Measurements from ENCODE around the gene ZNF384.

ZNF384 gene

DNA sequence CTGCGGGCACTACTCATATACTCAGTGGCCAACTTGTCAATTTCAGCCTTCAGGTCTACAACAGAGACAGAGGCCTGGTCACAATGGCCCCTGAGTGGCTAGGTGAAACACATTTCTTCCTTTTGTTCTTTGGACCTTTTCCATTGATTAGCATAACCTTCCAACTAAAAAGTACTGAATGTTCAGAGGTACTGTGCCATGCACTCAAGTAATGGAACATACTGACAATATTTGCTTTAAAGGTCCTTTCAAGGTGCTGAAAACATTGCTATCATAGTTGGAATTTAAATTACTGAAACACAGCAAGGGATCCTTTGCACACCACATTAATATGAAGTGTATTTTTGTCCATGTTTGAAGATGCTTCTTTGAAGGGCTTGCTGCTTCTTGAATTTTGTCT, 35.8 kb downstream of the ZNF384 start:
- DNase-seq (ENCODE audit: low spot score) = no peak

DNA sequence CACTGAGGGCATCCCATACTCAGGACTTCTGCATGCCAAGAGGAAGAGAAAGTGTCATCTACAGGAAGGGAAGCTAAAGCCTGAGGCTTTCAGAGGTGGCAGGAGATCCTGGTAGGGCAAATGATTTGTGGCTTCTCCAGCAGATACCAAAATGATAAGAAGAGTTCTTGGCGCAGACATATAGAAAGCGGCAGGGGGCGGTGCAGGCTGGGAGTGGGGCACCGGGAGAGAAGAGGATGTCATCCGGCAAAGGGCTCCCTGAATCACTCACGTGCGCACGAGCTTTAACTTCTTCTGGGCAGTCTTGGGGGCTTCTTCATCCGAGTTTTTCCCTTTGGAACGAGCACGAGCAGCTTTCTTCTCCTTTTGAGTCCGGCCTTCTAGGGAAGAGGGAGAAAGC, 36.8 kb downstream of the ZNF384 start:
- no peak for DNase-seq (ENCODE audit: low spot score)

DNA sequence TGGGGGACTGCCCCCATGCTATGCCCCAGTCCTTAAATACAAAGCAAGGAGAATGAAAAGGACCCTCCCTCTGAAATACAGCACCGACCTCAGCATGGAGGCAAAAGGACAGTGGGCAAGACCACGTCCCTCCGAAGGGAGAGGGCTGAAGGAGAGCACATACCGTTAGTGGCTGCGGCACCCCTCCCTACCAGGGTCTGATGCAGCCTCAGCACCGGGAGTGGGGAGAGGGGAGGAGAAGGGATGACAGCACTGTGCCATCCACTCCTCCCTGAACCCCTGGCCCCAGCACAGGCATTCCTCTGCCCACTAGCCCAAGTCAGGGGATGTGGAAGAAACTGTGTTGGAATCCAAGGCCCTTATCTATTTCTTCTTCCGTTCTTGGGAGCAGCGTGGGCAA, 38.3 kb downstream of the ZNF384 start:
- no peak for DNase-seq (ENCODE audit: low spot score)

DNA sequence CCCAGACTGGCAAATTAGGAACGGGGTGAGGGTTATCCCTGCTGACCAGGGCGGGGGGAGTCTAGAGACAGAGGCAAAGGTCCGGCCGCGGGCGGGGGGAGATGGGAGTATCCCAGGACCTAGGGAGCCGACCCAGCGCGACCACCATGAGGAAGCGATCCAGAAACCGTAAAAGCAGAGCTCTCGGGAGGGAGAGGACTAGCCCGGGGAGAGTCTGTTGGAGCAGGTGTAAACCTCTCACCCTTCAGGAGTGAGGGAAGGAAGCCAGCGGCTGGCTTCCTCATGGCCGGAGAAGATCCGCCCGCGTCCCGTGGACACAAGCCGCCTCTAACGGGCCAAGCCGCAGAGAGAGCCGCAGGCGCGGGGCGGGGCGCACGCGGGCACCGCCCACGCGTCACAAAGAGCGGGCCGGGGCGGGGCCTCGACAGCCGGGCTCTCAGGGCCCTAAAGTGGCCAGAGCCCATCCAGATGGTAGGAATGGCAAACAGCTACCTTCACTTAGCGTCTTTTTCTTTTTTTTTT, 42.0 kb downstream of the ZNF384 start, which contains the start of gene ACRBP:
Gene ACRBP (minus strand): TSS at position 350 of the 522 bp plus-strand sequence. CDS start 66 bp downstream, at position 284.
- peak; percentile 99 for DNase-seq (ENCODE audit: low spot score)

DNA sequence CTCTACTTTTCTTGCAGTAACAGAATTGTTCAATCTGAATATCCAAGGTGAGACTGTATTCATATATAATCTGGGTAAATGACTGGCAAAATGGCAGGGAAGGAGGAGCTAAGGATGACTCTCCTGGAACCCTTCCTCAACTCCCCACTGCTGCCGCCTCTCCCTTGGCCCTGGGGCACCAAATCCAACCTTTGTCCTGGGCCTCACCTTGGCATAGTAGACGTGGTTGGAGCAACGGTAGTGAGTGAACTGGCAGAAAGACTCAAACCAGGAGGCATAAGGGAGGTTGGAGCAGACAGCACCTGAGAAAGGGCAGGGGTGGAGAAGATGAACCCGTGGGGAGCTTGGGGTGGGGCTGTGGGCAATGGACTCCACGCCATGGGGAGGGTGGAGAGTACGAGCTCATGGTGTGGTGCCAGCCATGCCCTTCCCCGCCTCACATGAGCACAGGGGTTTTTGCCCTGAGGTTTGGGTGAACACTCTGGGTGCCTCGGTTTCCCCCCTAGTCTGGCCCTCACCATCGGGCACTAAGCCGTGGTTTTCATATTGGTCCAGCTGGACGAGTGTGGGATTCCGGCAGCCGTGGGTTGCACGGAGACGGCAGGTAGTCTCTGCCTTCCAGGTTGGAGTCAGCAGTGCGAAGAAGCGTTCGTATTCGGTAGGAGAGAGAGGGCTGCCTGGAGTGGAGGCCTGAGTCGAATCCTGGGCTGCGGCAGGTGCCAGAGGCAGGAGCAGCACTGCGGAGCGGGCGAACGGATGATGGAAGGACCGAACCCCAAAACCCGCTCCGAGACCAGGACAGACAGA, 42.7 kb downstream of the ZNF384 start:
- peak; percentile 70 for DNase-seq (ENCODE audit: low spot score)

DNA sequence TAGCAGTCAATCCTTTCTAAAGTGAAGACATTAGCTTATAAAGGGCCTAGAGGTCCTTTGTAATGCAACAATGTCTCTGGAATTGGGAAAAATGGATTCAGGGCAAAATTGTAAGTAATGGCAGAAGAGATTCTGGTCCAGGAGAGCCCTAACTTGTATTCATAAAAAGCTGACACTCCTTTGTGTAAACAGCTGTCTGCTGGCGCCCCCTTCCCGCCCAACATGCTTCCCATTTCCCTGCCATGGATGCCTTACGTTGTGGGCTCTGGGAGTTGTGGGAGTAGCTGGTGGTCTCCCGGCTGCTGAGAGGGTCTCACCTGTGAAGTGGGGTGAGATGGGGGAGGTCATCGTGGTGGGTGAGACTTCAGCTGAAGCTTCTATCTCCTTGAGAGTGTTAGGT, 44.3 kb downstream of the ZNF384 start:
- peak; percentile 72 for DNase-seq (ENCODE audit: low spot score)

DNA sequence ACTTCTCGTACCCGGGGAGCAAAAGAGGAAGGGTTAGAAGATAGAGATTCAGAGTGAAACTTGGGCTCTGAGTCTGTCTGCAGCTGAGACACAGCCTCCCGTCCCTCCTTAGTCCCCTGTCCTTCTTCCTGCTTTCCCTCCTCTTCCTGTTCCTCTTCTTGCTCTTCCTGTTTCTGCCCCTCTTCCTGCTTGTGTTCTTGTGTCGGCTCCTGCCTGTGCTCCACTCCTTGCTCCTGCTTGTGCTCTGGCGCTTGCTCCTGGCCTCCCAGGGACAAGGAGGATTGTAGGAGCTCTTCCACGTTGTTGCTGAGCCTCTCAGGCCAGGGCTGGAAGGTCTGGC, 44.9 kb downstream of the ZNF384 start:
- no peak for DNase-seq (ENCODE audit: low spot score)

DNA sequence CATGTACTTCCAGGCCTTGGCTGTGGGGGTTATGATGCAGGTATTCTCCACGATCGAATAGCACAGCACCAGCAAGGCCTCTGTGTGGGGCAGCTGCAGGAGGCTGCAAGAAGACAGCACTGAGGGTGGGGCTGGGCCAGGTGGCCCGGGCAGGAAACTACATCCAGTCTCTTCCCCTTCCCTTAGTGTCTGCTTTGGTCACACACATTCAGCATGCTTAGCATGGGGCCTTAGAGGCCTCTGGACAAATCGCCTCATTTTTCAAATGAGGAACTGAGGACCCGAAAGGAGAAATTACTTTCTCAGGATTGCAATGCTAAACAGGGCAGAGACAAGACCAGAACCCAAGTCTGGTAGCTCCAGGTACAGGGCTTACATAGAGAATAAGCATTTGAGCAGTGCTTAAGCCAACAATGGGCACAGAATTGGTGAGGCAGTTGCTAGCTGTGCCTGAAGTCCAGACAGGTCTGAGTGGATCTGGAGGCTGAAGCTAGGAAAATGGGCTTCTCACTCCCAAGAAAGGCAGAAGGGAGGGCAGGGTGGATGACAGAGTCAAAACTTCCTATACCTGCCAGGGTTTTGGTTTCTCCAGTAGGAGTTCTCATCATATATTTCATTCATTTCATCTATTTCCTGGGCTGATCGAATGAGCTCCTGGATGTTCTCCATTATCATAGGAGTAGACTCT, 45.5 kb downstream of the ZNF384 start:
- DNase-seq (ENCODE audit: low spot score) = no peak

DNA sequence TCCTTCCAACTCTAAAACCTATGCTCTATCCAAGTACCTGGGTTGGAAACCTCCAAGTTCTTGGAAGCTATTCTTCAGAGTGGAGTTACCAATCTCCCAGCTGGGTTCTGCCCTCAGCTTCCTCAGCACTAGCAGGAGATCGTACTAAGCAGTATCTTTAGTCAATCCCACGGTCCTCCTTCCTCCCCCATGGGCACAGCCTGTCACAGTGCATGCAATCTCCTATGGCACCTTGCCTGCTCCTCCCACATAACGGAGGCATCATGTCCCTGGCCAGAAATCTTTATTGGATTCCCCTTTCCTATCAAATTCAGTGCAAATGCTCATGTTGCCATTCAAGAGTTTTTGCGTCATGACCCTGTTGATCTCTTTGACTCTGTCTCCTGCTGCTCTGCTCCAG, 48.0 kb downstream of the ZNF384 start:
- DNase-seq (ENCODE audit: low spot score) = no peak

DNA sequence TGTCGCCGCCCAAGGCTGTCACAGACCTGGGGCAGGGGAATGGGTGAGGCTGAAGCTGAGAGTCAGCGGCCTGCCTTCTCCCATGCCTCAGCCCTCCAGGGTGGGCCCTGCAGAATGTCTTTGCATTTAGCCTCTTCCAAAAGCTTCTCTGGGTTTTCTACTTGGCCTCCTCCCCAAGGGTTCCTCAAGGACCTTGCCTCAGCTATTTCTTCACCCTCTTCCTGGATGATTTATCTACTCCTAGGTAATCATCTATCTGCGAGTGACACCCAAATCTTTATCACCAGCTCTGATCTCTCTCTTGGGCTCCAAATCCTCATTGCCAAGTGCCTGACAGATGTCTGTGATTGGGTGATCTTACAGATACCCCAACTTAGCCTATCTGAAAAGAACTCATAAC, 48.7 kb downstream of the ZNF384 start:
- no peak for DNase-seq (ENCODE audit: low spot score)

DNA sequence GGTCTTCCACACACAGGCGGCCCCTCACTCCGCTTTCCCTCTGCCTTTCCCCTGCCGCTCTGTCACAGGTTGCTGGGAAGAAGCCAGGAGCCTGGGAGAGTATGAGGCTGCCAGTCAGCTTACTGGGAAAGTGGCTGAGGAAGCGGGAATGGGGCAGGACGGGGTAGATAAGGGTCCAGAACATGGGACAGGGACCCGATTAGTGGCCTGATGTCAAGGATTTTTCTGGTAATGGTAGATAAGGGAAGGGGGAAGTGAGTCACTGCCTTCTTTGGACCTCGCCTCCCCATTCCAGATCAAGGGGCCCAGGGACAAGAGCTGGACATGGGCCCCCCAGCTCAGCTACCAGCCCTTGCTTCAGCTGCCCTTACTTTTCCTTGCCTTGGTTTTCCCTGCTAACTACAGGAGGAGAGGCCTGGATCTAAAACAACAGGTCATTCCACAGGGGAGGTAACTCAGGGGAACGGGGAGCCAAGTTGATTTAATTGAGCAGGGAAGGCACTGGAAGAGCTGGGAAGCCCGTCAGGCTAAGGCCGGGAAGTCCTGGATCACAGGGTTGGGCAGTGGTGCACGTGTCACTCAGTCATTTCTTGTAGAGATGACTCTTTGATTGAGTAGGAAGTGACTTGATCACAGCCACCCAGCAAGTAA, 49.9 kb downstream of the ZNF384 start:
- no peak for DNase-seq (ENCODE audit: low spot score)

DNA sequence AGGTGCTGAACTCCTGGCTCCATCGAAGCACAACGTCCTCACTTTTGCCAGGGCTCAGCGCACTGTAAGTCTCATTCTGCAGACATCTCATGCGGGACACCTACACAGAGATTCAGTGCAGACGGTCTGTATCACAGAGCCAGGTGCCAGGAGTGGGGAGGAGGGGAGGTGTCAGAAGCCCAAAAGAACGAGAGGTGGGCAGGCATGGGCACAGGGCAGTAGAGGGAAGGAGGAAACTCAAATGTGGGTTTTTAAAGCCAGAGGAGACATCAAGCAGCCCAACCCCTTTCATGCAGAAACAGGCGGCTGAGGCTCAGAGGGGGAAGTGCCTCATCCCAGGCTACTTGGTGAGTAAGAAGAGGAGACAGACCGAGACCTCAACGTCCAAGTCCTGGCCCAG, 50.9 kb downstream of the ZNF384 start:
- no peak for DNase-seq (ENCODE audit: low spot score)

DNA sequence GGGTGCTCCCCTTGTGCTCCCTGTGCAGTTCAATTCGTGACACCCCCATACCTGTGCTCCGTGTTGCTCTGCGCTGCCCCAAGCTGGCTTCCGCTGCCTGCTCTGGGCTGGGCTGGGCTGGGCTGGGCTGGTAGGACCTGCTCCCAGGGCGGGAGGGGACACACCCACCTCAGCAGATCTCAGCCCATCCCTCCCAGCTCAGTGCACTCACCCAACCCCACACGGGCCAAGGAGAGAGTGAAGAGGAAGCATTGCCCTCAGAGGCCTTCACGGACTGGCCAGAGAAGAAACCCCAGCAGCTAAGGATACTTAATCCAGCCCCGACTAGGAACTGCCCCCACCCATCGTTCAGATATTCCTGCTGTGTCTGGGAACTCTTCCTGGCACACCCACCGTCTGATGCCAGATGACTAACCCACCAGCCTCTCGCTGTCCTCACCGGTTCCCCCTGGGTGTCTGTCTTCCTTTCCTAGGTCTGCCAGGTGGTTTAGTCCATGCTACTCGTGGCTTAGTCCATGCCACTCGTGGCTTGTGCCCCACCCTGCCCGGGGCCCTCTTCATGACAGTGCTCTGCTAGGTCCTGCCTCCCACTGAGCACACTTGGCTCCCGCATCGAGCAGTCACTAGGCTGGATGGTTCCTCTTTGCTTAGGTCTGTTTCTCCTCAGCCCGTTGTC, 53.2 kb downstream of the ZNF384 start, which contains the start of gene LPAR5:
Gene LPAR5 (minus strand): TSS at position 104 of the 676 bp plus-strand sequence. CDS start 14,711 bp downstream, outside the sequence.
- DNase-seq (ENCODE audit: low spot score) = peak; percentile 77

DNA sequence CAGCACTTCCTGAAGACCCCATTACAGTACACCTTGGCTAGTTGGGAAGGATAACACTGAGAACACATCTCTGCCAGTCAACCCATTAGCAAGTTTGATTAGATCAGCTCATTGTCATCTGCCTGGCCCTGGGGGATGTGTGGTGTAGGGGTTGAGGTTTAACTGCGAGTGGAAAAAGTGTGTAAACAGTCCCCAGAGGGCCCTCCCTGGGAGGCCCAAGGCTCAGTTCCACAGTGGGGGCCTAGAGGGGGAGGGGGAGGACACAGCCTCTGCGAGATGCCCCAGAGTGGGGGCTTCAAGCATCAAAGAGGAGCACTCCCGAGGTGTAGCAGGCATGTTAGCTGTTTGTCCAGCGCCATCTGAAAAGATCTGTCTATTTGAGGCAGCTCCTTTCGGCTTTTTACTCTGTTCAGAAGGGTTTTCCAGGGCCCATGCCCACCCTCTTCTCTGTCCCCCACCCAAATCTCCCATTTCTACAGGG, 53.8 kb downstream of the ZNF384 start:
- no peak for DNase-seq (ENCODE audit: low spot score)

DNA sequence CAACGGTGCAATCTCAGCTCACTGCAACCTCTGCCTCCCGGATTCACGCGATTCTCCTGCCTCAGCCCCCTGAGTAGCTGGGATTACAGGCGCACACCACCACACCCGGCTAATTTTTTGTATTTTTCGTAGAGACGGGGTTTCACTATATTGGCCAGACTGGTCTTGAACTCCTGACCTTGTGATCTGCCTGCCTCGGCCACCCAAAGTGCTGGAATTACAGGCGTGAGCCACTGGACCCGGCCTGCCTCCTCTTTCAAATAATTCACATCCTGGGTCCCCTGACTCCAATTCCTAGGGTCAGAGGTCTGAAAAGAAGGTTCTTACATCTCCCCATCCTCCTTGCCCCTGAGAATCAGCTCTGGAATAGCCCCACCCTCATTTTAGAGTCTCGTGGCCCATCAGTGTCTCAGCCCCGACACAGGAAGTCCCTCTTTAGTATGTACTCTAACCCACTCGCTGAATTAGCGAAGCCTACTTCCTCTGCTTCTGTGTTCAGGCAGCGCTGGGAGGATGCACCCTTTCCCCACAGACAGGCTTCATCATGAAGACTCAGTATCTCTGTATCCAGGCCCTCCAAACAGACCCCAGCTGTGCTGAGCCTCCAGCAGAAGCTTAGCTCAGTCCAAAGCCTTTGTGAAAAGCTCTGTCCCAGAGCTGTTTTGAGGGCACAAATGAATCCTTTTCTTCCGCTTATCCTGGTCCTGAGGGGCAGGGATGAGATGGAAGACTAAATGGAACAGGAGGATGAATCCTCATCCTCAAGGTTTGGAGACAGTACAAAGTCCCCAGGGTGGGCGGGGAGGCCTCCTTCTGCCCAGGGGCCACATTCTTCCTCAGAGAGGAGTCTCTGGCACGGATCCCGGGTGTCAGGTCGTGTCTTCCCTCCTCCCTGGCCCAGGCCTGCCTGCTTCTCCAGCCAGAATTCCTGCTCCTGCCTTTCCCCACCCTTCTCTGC, 56.9 kb downstream of the ZNF384 start:
- DNase-seq (ENCODE audit: low spot score) = no peak

DNA sequence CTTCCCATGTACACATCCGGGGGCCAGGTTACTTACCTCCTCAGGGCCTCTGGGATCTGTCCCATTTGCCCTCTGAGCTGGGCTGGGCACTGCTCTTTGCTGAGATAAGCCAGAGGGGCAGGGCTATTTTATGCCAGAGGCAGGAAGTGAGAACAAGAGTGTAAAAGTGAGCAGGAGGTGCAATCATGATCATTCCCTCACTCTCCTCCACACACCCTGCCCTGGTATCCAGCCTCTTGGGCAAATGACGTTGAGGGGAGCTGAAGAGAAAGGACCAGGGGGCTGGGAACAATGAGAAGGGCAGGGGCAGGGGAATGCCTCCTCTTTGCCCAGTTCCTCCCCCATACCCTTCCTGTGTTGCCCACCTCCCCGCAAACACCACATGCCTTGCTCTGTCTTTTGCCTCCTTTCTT, 57.6 kb downstream of the ZNF384 start:
- DNase-seq (ENCODE audit: low spot score) = no peak

DNA sequence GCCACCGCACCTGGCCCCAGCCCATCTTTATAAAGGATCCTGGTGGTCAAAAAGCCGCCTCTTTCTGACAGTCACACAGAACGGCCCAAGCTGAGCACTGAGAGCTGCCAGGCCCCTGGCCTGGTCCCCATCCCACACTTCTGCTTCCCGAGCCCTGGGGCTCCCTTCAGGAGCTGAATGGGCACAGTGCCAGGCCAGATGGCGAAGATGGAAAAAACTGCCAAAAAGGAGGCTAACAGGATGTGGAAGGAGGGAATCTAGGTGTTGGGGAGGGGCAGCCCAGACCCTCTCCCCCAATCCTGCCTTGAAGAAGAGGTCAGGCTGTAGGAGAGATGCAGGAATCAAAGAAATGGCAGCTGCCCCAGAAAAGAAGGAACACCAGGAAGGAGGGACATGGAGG, 58.4 kb downstream of the ZNF384 start:
- no peak for DNase-seq (ENCODE audit: low spot score)

DNA sequence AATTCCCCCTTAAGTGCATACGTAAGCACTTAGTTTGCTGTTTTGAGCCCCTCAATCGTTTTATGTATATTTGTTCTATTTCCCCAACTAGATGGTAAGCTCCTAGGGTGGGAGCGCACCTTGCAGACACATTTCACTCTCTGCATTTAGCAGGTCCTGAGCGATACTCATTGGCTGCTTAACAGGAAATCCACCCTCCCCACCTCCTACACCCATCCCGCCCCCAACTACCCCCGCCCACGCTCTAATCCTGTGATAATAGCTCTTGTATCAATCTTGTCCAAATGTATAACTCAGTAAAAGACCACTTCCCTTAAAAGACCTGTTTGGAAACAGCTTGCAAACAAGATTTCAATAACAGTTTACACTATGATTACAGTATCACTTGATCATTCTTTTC, 61.6 kb downstream of the ZNF384 start:
- DNase-seq (ENCODE audit: low spot score) = no peak

DNA sequence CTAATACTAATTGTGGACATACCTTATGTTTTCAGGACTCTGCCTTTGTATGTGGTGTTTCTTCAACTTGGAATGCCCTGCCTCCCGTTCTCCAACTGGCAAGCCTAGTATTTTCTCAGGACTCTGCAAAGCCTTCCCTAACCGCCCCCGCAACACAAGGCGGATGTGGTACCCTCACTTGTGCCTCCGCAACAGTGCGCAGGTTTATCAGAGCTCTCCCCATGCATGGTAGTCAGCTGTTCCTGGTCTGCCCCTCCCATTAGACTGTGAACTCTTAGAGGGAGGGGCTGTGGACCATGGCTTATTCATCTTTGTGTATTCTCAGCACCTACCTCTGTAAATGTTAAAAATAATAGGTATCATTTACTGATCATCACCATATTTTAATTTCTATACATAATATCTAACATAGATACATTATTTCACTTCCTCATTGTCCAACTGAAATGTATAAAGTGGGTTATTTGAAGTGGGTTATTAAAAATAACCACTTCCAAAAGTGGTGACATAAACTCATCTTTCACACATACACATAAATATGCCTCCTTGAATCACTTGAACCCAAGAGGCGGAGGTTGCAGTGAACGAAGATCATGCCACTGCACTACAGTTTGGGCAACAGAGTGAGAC, 62.4 kb downstream of the ZNF384 start:
- no peak for DNase-seq (ENCODE audit: low spot score)

DNA sequence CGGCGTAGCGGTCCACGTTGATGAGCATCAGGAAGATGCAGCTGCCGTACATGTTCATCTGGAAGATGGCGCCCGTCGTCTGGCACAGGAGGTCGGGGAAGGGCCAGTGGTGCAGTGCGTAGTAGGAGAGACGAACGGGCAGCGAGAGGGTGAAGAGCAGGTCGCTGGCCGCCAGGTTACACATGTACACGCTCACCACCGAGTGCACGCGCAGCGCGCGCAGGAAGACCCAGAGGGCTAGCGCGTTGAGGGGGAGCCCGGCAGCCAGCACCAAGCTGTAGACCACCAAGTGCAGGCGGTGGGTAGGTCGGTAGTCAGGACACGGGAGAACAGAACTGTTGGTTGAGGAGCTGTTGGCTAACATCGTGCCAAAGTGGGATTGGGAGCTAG, 68.3 kb downstream of the ZNF384 start:
- DNase-seq (ENCODE audit: low spot score) = no peak

Measured in iPS-NIHi11 (cell line).